Epithelial cell of proximal tubule (primary cell): ENCODE results near the gene BAIAP2. TPM values are rescaled to one million over a fixed set of nuclear protein-coding genes. Genes with fewer than 3 reads are reported as not detected.

Source experiments
- DNase-seq: peaks from one replicate; pipeline ENCODE4 v3.0.0-alpha.2; 2011; ENCODE audit warnings: low read depth
- H3K4me3 ChIP-seq: 2 replicates; pipeline ENCODE4 v1.5.1; 2011; ENCODE audit warnings: low read depth, mild to moderate bottlenecking, low read length
- CTCF ChIP-seq: conservative IDR thresholded peaks from 2 replicates; pipeline ENCODE4 v1.5.1; 2012; ENCODE audit warnings: low read depth, mild to moderate bottlenecking, low read length
- total RNA-seq: library from RNA; depleted of rRNA; stranded (reverse); fragments of >200 nt; gene quantifications from 2 replicates; pipeline ENCODE4 v1.2.3, GENCODE V29; 2015

BAIAP2 gene
- total RNA-seq, 1 donor from 2014 or later: 44.0 TPM

DNA sequence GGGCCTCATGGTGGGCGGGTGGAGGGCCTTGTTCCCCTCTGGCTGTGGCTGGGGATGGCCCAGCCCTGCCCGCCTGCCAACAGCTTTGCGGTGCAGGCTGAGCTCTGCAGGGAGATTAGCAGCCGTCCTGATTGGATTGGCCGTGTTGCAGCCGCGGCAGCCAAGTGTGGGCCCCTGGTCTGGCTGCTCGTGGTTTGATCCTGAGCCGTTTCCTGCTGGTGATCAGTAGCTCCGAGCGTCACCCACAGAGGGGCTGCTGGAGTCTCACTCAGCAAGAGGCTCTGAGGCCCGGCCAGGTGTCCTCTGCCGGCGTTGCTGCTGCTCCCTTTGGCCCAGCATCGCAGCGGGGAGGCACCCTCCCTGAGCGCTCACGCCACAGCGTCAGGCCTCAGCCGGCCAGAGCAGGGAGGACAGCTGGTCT lies 32.5 kb downstream of the BAIAP2 start:
- no peak overlapping the region for H3K4me3 ChIP-seq
- no peak for TF ChIP-seq CTCF
- DNase-seq: no peak

GRCh38 chr17:81068411-81069134 lies 33.6 kb downstream of the BAIAP2 start:
- TF ChIP-seq CTCF: no peak
- no peak overlapping the region for H3K4me3 ChIP-seq
- no peak for DNase-seq

DNA sequence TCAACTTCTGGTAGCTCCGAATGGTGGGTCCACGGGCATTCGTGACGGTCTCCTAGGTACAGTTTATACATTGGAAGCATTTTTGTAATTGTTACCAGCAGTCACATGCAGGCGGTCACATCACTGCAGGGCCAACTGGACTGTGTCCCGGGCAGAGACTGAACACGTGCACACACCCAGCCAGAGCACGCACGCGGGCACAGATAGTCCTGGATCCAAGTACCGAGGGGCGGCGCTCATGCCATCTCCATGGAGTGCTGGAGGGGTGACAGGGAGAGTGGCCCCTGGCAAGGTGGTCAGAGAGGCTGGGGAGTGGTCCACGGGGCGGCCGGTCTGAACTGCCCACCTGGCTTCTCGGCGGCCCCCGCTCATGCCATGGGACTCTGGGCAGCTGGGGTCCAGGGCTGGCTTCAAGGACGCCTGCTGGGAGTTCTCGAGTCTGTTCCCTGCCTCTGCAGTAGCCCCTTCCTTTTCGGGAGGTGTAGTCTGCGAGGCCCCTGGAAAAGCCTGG lies 34.2 kb downstream of the BAIAP2 start:
- no peak overlapping the region for H3K4me3 ChIP-seq
- no peak for TF ChIP-seq CTCF
- no peak for DNase-seq

- DNase-seq: no peak
These were observed 35.7 kb downstream of the BAIAP2 start for GRCh38 chr17:81070541-81071246.

DNA sequence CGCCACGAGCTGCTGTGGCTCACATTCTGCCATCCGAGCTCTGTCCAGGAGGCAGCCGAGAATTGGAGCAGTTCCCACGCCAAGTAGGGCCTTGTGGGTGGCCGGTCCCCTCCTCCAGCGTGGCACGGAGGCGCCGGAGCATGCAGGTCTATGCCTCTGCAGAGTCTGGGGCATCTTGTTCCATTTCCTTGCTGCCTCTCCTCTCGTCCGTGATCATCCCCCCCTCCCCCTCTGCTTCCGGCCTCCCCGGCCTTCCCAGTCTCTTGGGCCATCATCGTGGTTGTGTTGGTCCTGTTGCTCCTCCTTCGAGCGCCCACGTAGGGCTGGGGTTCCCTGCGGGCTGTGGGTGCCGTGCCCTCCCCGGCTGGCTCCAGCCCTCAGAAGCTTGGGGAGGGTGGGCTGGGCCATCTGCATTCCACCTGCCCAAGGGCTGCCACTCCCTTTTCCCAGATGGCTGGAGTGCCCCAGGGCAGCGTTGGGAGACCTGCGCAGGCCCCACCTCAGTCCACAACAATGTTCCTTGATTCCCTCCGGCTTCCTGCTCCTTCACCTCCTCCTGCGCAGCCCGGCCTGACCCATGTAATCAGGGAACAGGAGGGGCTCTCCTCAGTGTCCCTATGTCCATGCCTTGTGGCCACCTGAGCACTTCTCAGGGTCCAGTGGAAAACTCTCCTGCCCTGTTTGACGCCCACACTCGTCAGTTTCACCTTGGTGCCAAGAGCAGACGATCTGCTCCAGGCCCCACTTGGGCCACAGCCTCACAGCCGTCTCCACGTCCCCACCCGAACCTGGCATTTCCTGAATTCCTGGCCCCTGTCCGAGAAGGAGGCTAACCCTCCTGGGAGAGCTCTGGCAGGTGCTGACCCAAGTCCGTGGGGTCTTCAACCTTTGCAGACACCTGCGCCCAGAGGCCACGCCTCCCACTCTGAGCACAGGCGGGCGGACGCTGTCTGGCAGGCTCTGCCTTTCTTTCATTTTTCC lies 37.1 kb downstream of the BAIAP2 start:
- no peak for TF ChIP-seq CTCF
- DNase-seq: no peak
- H3K4me3 ChIP-seq: no peak overlapping the region

More at GRCh38 chr17:81070541-81071246, 35.7 kb downstream of the BAIAP2 start:
- no peak for TF ChIP-seq CTCF
- H3K4me3 ChIP-seq: no peak overlapping the region

- DNase-seq: no peak
- no peak for TF ChIP-seq CTCF
- no peak overlapping the region for H3K4me3 ChIP-seq
These were observed 39.3 kb downstream of the BAIAP2 start for GRCh38 chr17:81073967-81074839.
